ENCODE results near the gene LHX4. TPM values are rescaled to one million over a fixed set of nuclear protein-coding genes. Genes with fewer than 3 reads are reported as not detected.

The LHX4 gene
- total and polyA plus RNA-seq, 2 of the 13 experiments (the other 11 are each of a cell fraction or from before 2014, with no cell fraction given), result 0.03 to 0.07 TPM

DNA sequence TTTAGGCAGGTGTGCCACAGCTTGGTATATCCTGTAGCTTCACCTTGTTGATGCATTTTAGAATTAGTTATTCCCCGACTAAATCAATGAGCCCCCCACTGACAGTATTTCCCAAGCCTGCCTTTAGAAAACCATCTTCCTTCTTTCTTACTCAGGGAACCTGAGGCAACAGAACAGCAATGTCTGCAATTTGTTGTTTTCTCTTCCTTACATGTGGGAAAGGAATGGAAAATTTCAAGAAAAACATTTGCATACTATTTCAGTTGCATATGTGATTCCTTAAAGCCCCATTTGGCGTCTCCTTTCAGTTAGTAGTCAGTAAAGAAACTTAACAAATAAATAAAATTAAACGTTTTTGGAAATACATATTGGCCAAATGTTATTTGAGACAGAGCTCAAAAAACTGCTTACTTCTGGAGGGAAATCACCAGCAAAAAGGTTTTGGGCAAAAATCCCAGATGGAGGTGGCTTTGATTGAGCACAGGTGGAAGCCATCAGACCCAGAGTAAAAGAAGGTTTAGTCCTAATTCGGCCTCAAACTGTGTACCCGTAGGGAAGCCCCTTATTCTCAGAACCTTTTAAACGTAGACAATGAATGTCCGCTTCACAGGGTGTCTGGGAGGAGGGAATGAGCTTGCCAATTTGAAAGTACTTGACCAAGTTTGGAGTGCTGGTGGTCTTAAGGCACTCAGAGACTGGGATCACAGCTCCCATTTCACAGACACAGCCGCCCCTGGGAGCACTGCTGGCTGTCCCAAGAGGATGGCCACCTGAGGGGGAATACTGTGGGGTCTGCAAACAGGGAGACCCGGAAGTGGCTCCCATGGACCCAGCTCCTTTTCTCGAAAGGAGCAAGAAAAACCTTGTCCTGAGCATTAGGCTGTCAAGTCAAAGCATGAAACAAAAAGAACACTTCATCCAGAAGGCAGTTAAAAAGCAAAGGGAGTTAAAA, 9.4 kb downstream of the LHX4 start (continued):
- no peak for TF ChIP-seq RARG (CRISPR knock-in tag; IDR thresholded peaks at IDR 0.05; ENCODE audit: low read depth)
- TF ChIP-seq ZNF687 (CRISPR knock-in tag; IDR thresholded peaks at IDR 0.05), result no peak
- no peak for TF ChIP-seq ZNF513 (CRISPR knock-in tag; conservative IDR thresholded peaks at IDR 0.05)
- TF ChIP-seq SAP130 (CRISPR knock-in tag; IDR thresholded peaks at IDR 0.05; ENCODE audit: low read depth), result no peak
- no peak for TF ChIP-seq WIZ (CRISPR knock-in tag; IDR thresholded peaks at IDR 0.05)
- no peak for TF ChIP-seq KLF16 (CRISPR knock-in tag; IDR thresholded peaks at IDR 0.05)
- TF ChIP-seq FOXP4 (CRISPR knock-in tag; IDR thresholded peaks at IDR 0.05), result no peak
